Measurements from ENCODE around the gene DDX1.

DDX1 gene

DNA sequence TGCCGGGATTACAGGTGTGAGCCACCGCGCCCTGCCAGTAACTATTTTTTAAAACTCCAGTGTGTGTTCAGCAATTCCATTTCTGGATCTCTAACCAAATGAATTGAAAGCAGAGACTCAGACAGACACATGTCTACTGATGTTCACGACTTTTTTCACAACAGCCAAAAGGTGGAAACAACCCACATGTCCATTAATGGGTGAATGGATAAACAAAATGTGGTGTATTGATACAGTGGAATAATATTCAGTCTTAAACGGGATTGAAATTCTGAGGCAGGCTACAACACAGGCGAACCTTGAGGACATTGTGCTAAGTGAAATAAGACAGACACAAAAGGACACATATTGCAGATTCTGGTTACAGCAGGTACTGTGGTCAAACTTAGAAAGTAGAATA, 55.0 kb downstream of the DDX1 start:
- no peak for DNase-seq (ENCODE audit: low read depth)

DNA sequence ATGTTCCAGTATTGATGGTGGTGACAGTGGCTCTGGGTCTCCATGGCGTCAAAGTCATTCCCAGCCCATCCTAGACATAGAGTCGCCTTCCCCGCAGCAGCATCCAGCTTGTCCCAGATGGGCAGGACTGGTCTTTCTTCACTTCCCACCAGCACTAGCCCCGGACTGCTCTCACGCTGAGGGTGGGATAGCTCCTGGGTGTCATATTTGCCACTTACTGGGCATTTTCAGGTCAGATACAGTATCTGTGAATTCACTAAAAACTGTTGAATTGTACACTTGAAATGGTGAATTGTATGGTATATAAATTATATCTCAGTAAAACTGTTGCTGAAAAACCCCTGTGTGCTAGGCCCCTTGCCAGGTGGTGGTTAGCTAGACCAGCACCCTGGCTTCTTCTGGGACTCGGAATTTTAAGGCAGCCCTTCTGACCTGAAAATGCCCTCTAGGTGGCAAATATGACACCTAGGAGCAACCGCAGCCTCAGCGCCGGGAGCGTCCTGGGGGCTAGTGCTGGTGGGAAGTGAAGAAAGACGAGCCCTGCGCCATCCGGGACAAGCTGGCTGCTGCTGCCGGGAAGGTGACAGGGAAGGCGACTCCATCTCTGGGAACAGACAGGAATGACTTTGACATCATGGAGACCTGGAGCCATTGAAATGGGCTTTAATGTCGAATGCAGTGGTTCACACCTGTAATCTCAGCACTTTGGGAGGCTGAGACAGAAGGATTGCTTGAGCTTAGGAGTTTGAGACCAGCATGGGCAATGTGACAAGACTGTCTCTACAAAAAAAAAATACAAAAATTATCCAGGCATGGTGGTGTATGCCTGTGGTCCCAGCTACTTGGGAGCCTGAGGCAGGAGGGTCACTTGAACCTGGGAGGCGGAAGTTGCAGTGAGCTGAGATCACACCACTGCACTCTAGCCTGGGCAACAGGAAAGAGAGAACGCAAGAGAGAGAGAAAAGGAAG, 56.2 kb downstream of the DDX1 start:
- no peak for DNase-seq (ENCODE audit: low read depth)

- no peak for DNase-seq (ENCODE audit: low read depth)
Measured at GRCh38 chr2:15648593-15649525, 57.2 kb downstream of the DDX1 start.

GRCh38 chr2:15649561-15650255, 58.0 kb downstream of the DDX1 start:
- DNase-seq (ENCODE audit: low read depth): no peak

DNA sequence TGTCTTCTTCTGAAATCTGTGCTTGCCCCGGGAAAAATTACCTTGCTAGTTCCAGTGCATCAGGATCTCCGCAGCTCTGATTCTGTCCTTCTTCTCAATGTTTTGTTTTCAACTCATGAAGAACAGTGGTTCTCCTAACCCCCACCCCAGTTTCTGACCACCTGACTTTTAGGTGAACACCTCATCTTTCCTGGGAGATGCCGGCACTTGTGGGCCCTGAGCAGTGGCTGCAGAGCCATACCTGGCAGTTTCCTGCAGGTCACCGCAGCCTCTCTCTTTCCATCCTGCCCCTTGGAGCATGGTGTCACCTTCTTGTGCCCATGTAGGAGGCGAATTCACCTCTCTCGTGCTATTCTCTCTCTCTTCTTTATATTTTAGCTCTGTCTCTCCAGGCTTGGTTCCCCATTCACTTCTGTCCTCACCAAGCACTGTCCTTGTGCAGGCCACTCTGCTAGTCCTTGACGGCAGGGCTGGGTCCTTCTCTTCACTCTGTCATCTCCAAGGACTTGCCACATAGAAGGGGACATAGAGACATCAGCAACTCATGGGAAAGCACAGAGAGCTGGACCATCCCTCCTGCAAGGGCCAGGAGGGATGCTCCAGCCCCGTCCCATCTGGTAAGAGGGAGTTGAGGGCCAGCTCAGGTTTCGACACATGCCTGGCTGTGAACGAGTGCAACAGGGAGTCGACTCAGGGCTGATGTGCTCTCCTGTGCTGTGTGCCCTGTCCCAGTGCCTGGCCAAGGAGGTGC, 59.1 kb downstream of the DDX1 start:
- DNase-seq (ENCODE audit: low read depth): no peak

GRCh38 chr2:15651367-15651727, 59.7 kb downstream of the DDX1 start:
- DNase-seq (ENCODE audit: low read depth): no peak

DNA sequence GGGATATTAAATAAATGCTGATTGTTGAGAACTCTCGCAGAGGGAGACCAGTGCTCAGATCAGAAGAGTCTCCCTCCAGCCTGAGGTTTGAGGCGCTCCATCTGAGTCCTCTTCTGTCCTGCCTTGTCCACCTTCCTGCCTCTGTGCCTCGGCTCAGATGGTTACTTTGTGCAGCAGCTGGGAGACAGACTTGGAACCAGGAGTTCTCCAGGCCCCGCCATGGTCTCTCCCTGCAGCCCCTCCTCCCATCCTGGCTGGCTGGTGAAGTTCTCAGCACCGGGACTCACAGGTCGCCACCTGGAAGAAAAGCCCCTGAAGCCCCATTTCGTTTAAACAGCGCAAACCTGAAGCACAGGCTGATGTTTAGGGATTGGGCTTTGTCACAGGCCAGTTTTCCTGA, 60.6 kb downstream of the DDX1 start:
- DNase-seq (ENCODE audit: low read depth): no peak

- no peak for DNase-seq (ENCODE audit: low read depth)
Measured at GRCh38 chr2:15652801-15653200, 61.1 kb downstream of the DDX1 start.

DNA sequence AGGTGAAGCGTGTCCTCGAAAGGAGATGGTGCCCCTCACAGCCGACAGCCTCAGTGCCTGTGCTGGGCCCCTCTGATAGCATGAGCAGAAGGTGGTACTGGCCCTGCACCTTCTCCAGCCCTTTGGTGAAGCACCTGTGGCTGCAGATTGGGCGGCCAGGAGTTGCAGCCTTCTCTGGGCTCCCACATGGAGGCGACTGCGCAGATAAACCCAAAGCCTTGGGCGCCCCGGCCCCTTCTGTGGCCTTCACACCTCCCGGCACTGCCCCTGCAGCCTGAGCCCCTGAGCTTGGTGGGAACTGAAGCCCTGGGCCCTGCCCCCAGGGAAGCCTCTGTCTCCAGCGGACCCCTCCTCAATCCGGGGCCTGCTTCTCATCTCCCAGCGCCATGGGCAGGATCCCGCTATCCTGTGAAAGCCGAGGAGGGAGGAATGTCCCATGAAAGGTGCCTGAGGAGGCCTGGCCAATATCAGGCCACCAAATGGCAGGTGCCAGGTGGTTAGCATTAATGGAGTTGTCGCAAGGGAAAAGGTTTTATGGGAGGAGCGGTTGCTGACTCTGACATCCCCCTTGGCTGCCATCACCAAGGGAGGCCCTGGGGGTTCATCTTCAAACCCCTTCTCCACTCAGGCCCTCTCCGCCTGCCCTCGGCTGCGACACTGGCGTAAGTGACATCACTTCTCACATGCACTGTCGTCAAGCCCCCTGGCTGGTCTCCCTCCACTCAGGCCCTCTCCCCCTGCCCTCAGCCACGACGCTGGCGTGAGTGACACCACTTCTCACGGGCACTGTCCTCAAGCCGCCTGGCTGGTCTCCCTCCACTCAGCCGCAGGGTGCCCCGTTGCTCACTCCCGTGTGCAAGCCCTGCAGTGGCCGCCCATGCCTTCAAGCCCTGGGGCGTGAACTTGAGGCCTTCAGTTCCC, 62.4 kb downstream of the DDX1 start:
- no peak for DNase-seq (ENCODE audit: low read depth)

- no peak for DNase-seq (ENCODE audit: low read depth)
Measured at GRCh38 chr2:15654727-15655073, 63.0 kb downstream of the DDX1 start.

DNA sequence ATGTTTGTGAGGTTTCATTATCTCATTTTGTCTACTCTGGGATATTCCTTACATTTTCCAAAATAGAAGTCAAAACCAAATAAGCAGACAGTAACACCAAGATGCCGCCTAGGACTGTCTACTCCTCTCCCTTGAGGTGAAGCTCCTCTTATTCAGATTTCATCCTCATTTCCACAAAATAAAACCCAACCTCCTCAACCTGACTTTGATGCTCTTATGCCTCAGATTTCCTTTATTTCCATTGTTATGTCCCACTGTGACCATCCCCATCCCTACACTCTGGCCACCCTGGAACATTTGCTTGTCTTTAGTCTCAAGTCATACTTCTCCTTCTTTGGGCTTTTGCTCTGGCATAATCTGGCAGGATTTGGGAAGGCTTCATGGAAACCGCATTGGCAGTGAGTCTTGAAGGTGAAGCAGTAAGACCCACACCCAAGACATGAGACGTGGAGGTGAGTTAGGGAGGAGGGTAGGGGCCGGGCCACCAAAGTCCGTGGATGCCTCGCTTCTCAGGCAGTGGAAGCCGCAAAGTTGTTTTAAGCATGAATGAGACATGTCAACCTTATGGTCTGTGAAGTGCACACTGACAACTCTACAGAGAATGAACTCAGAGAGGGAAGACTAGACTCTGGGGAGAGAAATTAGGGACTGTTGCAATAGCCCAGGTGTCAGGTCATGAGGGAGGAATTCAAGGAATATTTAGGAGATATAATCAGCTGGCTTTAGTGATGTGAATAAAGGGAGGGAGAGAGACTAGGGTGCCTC, 63.6 kb downstream of the DDX1 start:
- no peak for DNase-seq (ENCODE audit: low read depth)

DNA sequence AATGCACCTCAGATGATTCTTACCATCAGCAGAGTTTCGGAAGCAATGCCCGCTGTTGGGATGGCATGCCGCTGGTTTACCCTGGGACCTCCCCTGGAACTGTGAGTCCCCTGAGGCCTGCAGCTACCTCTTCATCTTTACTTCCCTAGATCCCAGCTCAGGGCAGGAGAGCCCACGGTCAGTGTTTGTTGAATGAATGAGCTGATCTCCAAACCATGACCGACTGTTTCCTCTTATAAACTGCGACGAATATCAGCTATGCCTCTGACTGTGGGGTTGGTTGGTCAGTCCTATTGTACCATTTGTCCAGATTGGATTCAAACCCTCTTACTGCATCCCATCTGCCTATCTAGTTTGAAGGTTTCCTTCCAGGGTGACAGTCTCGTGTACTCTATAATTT, 64.4 kb downstream of the DDX1 start:
- DNase-seq (ENCODE audit: low read depth): no peak

DNA sequence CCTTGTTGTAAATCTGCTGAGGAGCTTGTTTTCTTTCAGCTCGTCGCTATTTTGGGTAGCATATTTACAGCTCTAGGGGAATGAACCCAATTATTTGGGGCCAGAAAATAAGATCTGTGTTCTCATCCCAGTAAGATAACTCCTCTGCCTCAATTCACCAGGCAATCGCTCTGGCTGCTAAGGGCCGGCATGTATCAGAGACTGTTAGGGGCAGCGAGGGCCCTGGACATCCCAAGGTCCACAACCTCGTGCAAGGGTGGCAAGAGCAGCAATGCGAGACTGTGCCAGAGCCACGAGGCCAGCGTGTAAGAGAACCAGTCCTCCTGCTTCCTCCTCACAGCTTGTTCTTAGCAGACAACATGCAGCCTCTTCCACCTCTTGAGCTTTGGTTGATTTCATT, 66.1 kb downstream of the DDX1 start:
- no peak for DNase-seq (ENCODE audit: low read depth)

DNA sequence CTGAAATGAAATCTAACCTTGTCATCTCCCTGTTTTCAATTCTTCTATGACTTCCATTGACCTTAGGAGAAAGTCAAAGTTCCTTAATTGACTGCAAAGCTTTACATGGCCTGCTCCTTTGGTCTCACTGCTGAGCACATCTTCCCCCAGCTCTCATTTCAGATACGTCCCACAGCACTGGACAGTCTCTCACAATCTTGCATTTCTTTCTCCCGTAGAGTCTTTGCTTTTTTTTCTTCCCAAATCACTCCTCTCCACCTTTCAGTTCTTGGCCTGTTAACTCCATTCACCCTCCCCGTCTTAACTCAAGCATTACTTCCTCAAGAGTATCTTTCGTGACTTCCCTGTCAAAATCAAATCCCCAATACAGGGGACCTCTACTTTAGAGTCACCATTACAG, 67.2 kb downstream of the DDX1 start:
- DNase-seq (ENCODE audit: low read depth): no peak

GRCh38 chr2:15660491-15661294, 69.0 kb downstream of the DDX1 start:
- no peak for DNase-seq (ENCODE audit: low read depth)

GRCh38 chr2:15661295-15661569, 69.6 kb downstream of the DDX1 start:
- DNase-seq (ENCODE audit: low read depth): no peak

GRCh38 chr2:15662026-15662425, 70.4 kb downstream of the DDX1 start:
- DNase-seq (ENCODE audit: low read depth): no peak

DNA sequence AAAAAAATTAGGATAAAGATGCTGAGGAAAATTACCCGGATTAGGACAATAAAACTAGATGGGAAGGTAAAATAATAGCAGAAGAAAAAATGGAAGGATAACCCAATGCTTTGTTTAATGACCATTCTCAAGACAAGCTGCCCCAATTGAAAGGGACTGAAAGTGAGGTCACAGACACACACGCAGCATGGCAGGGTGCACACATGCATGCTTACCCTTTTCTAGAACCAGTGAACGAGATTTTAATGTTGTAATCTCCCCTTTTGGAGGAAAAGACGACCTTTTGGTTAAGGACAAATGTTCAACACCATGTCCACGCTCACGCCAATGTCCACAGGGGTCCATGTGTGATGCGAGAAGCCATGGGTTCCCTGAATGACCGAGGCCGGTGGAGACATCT, 70.9 kb downstream of the DDX1 start:
- DNase-seq (ENCODE audit: low read depth): no peak

GRCh38 chr2:15663802-15664201, 72.1 kb downstream of the DDX1 start:
- no peak for DNase-seq (ENCODE audit: low read depth)

Data from stimulated activated CD8-positive, alpha-beta memory T cell treated with anti-CD3 and anti-CD28 coated beads, Interleukin-12 subunit alpha, Interleukin-12 subunit beta, amount 100 ng/mL, for 4 hours (primary cell).